Cerebellar cortex (tissue), 1 donor: ENCODE data around the gene RBCK1.
"Not testable (repeated sequence)": the region's sequence is repeated elsewhere in the genome, so short reads cannot be mapped to it uniquely, and the experiment has no call there.

ENCODE experiments used
- DNase-seq: peaks from one replicate; pipeline ENCODE4 v3.0.0-alpha.2; 2015; ENCODE audit warnings: low spot score

Gene RBCK1

DNA sequence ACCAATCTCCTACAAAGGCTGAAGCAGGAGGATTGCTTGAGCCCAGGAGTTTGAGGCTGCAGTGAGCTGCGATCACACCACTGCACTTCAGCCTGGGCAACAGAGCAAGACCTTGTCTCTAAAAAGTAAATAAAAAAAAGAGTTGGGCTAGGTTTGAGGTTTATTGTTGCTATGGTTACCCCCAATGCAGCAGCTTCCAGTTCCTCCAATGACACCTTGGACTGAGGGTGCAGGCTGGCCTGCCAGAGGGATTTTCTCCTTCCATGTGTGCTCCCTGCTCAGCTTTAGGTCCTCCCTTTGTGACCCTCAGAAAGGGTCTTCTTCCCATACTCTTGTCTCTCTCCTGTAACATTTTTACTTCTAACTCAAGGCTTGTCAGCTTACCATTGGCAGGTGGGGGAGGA lies 64.8 kb downstream of the RBCK1 start:
- no peak for DNase-seq

DNA sequence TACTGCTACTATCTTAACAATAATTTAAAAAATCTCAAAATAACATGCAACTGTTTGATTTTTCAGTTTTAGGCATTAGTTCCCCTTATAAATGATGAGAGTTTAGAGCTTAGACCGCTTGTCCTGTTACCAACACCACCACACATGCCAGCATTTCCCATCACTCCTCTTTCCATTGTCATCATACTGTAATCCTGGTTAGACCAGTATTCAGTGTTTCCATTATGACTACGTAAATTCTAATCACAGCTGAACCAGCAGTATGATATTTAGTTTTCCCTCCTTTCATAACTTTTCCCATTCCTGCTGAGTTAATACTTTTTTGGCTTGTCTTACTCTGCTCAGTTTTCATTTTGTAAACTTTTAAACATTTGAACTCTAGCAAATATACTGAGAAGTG lies 66.5 kb downstream of the RBCK1 start:
- no peak for DNase-seq

DNA sequence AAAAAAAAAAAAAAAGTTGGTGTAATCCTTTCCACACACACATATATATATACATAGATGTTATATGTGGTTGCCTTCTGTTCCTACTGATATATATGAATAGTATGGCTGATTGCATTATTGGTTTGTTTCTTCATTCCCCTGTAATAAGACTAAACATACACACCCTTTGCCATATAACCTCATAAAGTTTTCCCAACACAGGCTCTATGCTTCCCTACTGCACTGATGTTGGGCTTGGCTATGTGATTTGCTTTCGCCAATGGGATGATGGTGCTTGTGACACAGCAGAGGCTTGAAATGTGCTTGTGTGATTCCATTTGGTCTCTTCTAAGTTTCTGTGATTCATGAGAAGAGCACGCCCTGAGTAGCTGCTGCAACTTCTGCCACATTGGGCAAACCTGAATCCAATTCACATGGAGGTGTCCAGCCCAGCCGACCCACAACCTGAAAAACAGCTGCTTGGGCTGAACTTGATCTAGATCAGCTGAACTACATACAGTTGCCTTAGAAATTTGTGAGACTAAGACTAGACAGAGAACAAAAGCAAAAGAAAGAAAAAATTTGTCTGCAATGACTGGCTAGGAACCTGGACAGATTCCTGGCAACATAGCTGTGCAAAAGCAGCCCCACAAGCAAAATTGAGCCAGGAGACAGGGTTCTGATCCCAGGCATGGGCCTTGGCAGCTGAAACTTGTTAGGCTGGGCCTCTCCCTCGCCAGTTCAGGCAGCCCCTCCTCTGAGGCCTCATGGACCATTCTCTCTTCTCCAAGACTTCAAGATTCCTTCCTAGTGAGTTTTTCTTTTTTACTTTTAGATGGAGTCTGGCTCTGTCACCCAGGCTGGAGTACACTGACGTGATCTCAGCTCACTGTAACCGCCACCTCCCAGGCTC lies 67.6 kb downstream of the RBCK1 start:
- DNase-seq: no peak

DNA sequence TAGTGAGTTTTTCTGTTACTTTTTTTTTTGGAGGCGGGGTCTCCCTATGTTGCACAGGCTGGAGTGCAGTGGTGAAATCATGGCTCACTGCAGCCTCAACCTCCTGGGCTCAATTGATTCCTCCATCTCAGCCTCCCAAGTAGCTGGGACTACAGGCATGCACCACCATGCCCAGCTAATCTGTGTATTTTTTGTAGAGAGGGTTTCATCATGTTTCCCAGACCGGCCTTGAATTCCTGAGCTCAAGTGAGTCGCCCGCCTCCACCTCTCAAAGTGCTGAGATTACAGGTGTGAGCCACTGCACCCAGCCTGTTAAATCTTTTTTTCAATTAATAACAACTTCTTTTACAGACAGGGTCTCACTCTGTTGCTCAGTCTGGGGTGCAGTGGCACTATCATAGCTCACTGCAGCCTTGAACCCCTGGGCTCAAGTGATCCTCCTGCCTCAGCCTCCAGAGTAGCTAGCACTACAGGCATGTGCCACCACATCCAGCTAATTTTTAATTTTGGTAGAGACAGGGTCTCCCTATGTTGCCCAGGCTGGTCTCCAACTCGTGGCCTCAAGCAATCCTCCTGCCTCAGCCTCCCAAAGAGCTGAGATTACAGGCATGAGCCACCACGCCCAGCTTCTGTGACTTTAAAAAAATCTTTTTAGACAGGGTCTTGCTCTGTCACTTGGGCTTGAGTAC lies 68.6 kb downstream of the RBCK1 start:
- not testable (repeated sequence) for DNase-seq

DNA sequence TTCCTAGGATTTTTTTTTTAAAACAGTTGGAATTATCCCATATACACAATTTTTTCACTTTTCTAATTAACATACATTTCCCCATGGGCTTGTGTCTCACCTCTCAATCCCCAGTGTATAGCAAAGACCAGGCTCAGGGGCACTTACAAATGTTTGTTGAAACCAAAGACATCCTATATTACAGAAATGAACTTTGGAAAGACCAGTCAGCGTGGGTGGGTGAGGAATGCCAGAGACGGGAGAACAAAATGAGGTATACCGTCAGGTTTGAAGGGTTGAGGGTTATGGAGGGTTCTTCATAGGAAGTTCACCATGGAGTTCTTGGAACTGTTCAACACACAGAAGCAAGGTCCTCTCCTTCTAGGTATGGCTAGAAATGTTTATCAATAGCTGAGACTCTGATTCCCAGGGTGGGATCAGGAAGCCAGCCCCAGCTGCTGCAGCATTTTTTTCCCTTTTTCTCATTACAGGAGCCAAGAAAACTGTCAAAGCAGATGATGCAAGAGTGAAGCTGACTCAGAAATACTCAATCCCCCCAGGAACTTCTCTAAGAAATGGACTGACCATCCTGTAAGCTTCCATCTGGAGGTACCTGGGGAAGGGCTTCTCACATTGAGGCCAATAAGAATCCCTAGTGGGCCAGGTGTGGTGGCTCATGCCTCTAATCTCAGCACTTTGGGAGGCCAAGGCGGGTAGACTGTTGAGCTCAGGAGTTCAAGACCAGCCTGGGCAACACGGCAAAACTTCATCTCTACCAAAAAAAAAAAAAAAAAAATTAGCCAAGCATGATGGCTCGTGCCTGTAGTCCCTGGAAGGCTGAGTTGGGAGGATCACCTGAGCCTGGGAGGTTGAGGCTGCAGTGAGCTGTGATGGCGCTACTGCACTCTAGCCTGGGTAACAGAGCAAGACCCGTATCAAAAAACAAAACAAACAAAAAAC lies 70.2 kb downstream of the RBCK1 start:
- no peak for DNase-seq

DNA sequence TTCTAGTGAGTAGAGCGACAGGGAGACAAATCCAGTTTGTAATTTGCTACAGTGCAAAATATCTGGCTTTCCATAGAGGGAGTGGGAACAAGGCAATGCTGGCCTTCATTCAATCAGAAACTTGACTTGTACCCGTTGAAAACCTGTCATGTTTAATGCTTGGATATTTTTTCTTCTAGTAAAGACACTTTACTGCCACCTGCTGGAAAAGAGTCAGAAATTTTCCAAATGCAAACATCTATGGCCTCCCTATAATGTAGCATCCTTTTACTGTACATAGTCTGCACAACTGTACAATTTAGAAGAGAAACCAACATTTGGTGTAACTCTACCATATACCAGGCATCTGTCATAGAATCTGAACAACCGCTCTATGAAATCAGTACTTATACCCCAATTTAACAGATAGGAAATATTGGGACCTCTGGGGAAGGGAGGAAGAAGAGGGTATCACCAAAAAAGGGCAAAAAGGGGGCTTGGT lies 70.9 kb downstream of the RBCK1 start:
- DNase-seq: peak; percentile 83

DNA sequence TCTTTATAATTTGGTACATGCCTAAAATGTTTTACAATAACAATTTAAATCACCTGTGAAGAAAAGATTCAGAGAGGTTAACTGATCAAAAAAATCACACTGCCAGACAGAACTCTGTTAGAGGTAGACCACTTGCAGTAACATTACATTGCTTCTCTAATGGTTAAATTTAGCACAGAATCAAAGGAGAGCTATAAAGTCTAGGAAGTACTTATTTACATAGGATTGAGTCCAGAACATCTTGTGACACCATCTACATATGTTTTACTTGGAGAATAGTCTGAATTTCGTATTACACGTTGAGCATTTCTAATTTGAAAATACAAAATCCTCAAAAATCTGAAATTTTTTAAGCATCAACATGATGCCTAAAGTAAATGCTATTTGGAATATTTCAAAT lies 71.4 kb downstream of the RBCK1 start:
- no peak for DNase-seq

DNA sequence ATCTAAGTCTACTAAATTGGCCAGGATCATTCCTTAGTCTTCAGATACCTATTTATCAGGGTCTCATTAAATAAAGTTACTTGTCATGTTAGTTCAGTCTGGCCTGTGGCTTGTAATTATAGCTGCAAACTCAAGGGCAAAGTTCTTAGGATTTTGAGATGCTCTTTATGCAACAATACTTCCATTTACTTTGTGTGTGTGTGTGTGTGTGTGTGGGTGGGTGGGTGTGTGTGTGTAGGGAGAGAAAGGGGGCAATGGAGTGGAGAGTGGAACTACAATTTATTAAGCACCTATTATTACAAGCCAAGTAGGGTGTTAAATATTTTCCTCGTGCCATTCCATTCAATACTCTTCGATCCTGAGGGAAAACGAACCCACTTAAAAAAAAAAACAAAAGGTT lies 71.9 kb downstream of the RBCK1 start:
- no peak for DNase-seq

DNA sequence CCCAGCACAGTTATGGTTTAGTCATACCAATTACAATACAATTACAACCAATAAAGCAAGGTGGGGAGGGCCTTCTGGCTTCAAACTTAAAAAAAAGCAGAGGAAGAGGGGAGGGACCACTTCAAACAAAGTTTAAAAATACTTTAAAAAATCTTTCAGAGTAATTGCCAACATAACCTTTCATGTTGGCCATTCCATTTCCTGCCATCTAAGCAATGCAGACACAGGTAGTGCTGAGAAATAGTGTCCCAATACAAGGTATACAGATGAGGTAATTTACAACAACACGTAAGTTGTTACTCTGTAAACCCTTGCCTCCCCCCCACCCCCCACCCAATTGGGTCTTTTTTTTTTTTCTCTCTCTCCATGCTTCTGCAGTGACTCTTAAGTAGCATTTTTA lies 73.1 kb downstream of the RBCK1 start:
- DNase-seq: no peak
